ENCODE results near the gene ITPR1.

ITPR1 gene

GRCh38 chr3:4460334-4460733 is 32.8 kb upstream of the ITPR1 start:
- Histone ChIP-seq H2BK120ac (ENCODE audit: low read depth, low read length) (no peak overlapping the region), H2AFZ (ENCODE audit: low read depth, low read length) (no peak overlapping the region), H3K4me2 (ENCODE audit: low read length, poor library complexity, severe bottlenecking) (no peak overlapping the region), H3K79me1 (replicated peaks; ENCODE audit: low read length, poor library complexity, severe bottlenecking) (peaks cover 10% of the 10 kb centered on the region), H2AK5ac (ENCODE audit: low read length, severe bottlenecking) (no peak overlapping the region), H3K27me3 (ENCODE audit: control insufficient read depth in 1 of 2, insufficient read depth in 1 of 2, low read length in 2 of 2) (no peaks in the 10 kb centered on the region), H3K4me3 (ENCODE audit: insufficient read depth in 1 of 2, low read depth in 1 of 2, low read length in 2 of 2) (no peak overlapping the region), H4K91ac (ENCODE audit: low read length) (no peak overlapping the region), H2BK5ac (ENCODE audit: low read depth, low read length, poor library complexity, severe bottlenecking) (no peak overlapping the region), H3K14ac (ENCODE audit: low read length in 2 of 2) (no peak overlapping the region), H3K23ac (ENCODE audit: low read length in 2 of 2) (no peak overlapping the region), H3K27ac (ENCODE audit: low read length, poor library complexity, severe bottlenecking) (no peak overlapping the region), H2BK12ac (ENCODE audit: low read length in 2 of 2) (no peak overlapping the region), H3K9ac (ENCODE audit: low read length) (no peak overlapping the region), H3K4me1 (ENCODE audit: control insufficient read depth, insufficient read depth, low read depth, low read length) (no peaks in the 10 kb centered on the region), H3K18ac (ENCODE audit: low read depth in 1 of 2, low read length in 2 of 2) (no peak overlapping the region), H3K4ac (ENCODE audit: low read depth in 1 of 2, low read length in 2 of 2) (no peak overlapping the region), H3K9me3 (ENCODE audit: control insufficient read depth, low read length) (no peaks in the 10 kb centered on the region), H3K36me3 (ENCODE audit: control insufficient read depth in 1 of 2, insufficient read depth in 2 of 2, low read depth in 1 of 2, low read length in 2 of 2) (no peaks in the 10 kb centered on the region), H2BK15ac (ENCODE audit: low read depth, poor library complexity, severe bottlenecking) (no peak overlapping the region), H4K8ac (ENCODE audit: low read length) (no peak overlapping the region)
- no peak for DNase-seq
- WGBS, result 97% methylated on average over 4 of the region's 4 CpGs

DNA sequence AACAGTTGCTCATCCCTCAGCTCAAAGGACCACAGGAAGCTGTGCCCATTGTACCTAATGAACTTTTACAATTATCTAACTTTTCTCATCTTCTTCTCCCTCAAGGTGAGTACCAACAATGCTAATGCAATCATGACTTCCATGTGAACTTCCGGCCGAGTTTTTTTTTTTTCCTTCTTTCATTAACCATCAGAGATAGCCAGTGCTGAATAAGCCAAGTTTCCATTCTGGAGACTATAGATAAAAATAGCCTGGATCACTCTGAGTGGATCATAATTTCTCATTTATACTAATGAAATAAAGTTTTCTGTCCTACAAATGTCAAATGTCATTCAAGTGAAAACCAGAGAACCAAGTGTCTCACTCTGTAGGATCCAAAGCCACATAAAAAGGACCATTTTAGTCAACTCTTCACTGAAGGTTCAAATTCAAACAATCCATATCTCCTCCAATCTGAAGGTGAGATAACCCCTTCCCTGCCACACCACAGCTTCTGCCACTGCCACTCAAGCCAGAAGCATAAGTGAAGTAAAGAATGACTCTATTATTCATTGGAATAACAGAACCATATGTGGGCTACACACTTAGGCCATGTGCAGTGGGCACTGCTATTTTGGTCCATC is 31.6 kb upstream of the ITPR1 start:
- H3K14ac ChIP-seq (ENCODE audit: low read length in 2 of 2), result no peak overlapping the region

DNA sequence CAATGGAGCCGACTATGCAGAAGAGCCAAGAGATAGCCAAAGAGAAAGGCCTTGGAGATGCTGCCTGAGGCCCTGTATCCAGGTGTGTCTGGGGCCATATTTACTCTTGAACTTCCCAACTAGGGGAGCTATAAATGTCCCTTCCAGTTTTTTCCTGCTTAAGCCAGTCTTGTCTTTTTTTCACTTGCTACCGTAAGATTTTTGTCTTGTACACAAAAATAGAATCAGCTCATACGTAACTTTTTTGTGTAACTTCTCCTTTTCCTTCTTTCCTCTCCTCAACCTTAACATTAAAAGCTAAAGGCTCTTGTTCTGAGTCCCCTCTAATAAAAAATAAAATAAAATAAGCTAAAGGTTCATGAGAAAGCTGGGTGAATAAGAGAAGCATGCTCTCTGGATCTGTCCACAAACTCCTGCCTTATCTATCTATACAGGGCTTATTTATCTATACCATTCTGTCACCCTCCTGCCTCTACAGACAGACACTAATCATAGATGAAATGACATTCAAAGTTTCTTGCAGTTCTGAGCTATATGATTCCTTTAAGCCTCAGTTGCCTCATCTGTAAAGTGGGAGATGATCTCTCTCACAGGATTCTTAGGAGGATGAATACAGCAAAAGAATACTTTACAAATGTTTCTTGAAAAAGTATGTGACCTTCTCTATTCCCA is 30.6 kb upstream of the ITPR1 start:
- H3K27me3 ChIP-seq (ENCODE audit: control insufficient read depth in 1 of 2, insufficient read depth in 1 of 2, low read length in 2 of 2), result no peaks in the 10 kb centered on the region
- no peak overlapping the region for H3K18ac ChIP-seq (ENCODE audit: low read depth in 1 of 2, low read length in 2 of 2)
- H2BK12ac ChIP-seq (ENCODE audit: low read length in 2 of 2), result no peak overlapping the region
- no peak overlapping the region for H3K27ac ChIP-seq (ENCODE audit: low read length, poor library complexity, severe bottlenecking)
- no peaks in the 10 kb centered on the region for H3K36me3 ChIP-seq (ENCODE audit: control insufficient read depth in 1 of 2, insufficient read depth in 2 of 2, low read depth in 1 of 2, low read length in 2 of 2)
- peaks cover 20% of the 10 kb centered on the region for H3K79me1 ChIP-seq (replicated peaks; ENCODE audit: low read length, poor library complexity, severe bottlenecking)
- no peak overlapping the region for H4K91ac ChIP-seq (ENCODE audit: low read length)
- no peak overlapping the region for H2BK5ac ChIP-seq (ENCODE audit: low read depth, low read length, poor library complexity, severe bottlenecking)
- no peak overlapping the region for H2AK5ac ChIP-seq (ENCODE audit: low read length, severe bottlenecking)
- H3K9ac ChIP-seq (ENCODE audit: low read length), result no peak overlapping the region
- no peak overlapping the region for H3K4ac ChIP-seq (ENCODE audit: low read depth in 1 of 2, low read length in 2 of 2)
- H3K4me3 ChIP-seq (ENCODE audit: insufficient read depth in 1 of 2, low read depth in 1 of 2, low read length in 2 of 2), result no peak overlapping the region
- no peak for DNase-seq
- H3K14ac ChIP-seq (ENCODE audit: low read length in 2 of 2), result no peak overlapping the region
- H2BK15ac ChIP-seq (ENCODE audit: low read depth, poor library complexity, severe bottlenecking), result no peak overlapping the region
- no peak overlapping the region for H2AFZ ChIP-seq (ENCODE audit: low read depth, low read length)
- H3K4me2 ChIP-seq (ENCODE audit: low read length, poor library complexity, severe bottlenecking), result no peak overlapping the region
- peaks cover 2% of the 10 kb centered on the region for H3K4me1 ChIP-seq (ENCODE audit: control insufficient read depth, insufficient read depth, low read depth, low read length)
- WGBS, result 98% methylated on average over 3 of the region's 3 CpGs
- H3K9me3 ChIP-seq (ENCODE audit: control insufficient read depth, low read length), result no peaks in the 10 kb centered on the region
- H4K8ac ChIP-seq (ENCODE audit: low read length), result no peak overlapping the region
- no peak overlapping the region for H2BK120ac ChIP-seq (ENCODE audit: low read depth, low read length)
- H3K23ac ChIP-seq (ENCODE audit: low read length in 2 of 2), result no peak overlapping the region

More for the DNA sequence above, 31.6 kb upstream of the ITPR1 start:
- Histone ChIP-seq H2BK15ac (ENCODE audit: low read depth, poor library complexity, severe bottlenecking) (no peak overlapping the region), H2BK120ac (ENCODE audit: low read depth, low read length) (no peak overlapping the region), H4K8ac (ENCODE audit: low read length) (no peak overlapping the region), H2AFZ (ENCODE audit: low read depth, low read length) (no peak overlapping the region), H3K4me1 (ENCODE audit: control insufficient read depth, insufficient read depth, low read depth, low read length) (peaks cover 2% of the 10 kb centered on the region), H3K27ac (ENCODE audit: low read length, poor library complexity, severe bottlenecking) (no peak overlapping the region), H3K9me3 (ENCODE audit: control insufficient read depth, low read length) (no peaks in the 10 kb centered on the region), H3K23ac (ENCODE audit: low read length in 2 of 2) (no peak overlapping the region), H3K4me3 (ENCODE audit: insufficient read depth in 1 of 2, low read depth in 1 of 2, low read length in 2 of 2) (no peak overlapping the region), H3K27me3 (ENCODE audit: control insufficient read depth in 1 of 2, insufficient read depth in 1 of 2, low read length in 2 of 2) (no peaks in the 10 kb centered on the region), H4K91ac (ENCODE audit: low read length) (no peak overlapping the region), H3K4me2 (ENCODE audit: low read length, poor library complexity, severe bottlenecking) (no peak overlapping the region), H3K79me1 (replicated peaks; ENCODE audit: low read length, poor library complexity, severe bottlenecking) (peaks cover 15% of the 10 kb centered on the region), H3K4ac (ENCODE audit: low read depth in 1 of 2, low read length in 2 of 2) (no peak overlapping the region), H3K36me3 (ENCODE audit: control insufficient read depth in 1 of 2, insufficient read depth in 2 of 2, low read depth in 1 of 2, low read length in 2 of 2) (no peaks in the 10 kb centered on the region), H2BK12ac (ENCODE audit: low read length in 2 of 2) (no peak overlapping the region), H3K9ac (ENCODE audit: low read length) (no peak overlapping the region), H2BK5ac (ENCODE audit: low read depth, low read length, poor library complexity, severe bottlenecking) (no peak overlapping the region), H2AK5ac (ENCODE audit: low read length, severe bottlenecking) (no peak overlapping the region), H3K18ac (ENCODE audit: low read depth in 1 of 2, low read length in 2 of 2) (no peak overlapping the region)
- 100% methylated on average over 2 of the region's 2 CpGs for WGBS
- no peak for DNase-seq

- Histone ChIP-seq H2BK15ac (ENCODE audit: low read depth, poor library complexity, severe bottlenecking) (no peak overlapping the region), H2BK5ac (ENCODE audit: low read depth, low read length, poor library complexity, severe bottlenecking) (no peak overlapping the region), H3K18ac (ENCODE audit: low read depth in 1 of 2, low read length in 2 of 2) (no peak overlapping the region), H3K36me3 (ENCODE audit: control insufficient read depth in 1 of 2, insufficient read depth in 2 of 2, low read depth in 1 of 2, low read length in 2 of 2) (no peaks in the 10 kb centered on the region), H3K23ac (ENCODE audit: low read length in 2 of 2) (no peak overlapping the region), H4K91ac (ENCODE audit: low read length) (no peak overlapping the region), H2BK12ac (ENCODE audit: low read length in 2 of 2) (no peak overlapping the region), H3K4me1 (ENCODE audit: control insufficient read depth, insufficient read depth, low read depth, low read length) (peaks cover 2% of the 10 kb centered on the region), H3K9me3 (ENCODE audit: control insufficient read depth, low read length) (no peaks in the 10 kb centered on the region), H3K4ac (ENCODE audit: low read depth in 1 of 2, low read length in 2 of 2) (no peak overlapping the region), H3K4me2 (ENCODE audit: low read length, poor library complexity, severe bottlenecking) (no peak overlapping the region), H3K14ac (ENCODE audit: low read length in 2 of 2) (no peak overlapping the region), H3K4me3 (ENCODE audit: insufficient read depth in 1 of 2, low read depth in 1 of 2, low read length in 2 of 2) (no peak overlapping the region), H2AK5ac (ENCODE audit: low read length, severe bottlenecking) (no peak overlapping the region), H3K9ac (ENCODE audit: low read length) (no peak overlapping the region), H3K27ac (ENCODE audit: low read length, poor library complexity, severe bottlenecking) (no peak overlapping the region), H4K8ac (ENCODE audit: low read length) (no peak overlapping the region), H3K27me3 (ENCODE audit: control insufficient read depth in 1 of 2, insufficient read depth in 1 of 2, low read length in 2 of 2) (no peaks in the 10 kb centered on the region), H2AFZ (ENCODE audit: low read depth, low read length) (no peak overlapping the region), H2BK120ac (ENCODE audit: low read depth, low read length) (no peak overlapping the region), H3K79me1 (replicated peaks; ENCODE audit: low read length, poor library complexity, severe bottlenecking) (peaks cover 20% of the 10 kb centered on the region)
- WGBS, result no CpG with 5 or more reads among the region's 1 CpG
- DNase-seq, result no peak
These were observed 28.6 kb upstream of the ITPR1 start for GRCh38 chr3:4464576-4464975.

Data from mesenchymal stem cell (in vitro differentiated cells and primary cell).